RWPE1 (cell line): ENCODE measurements around the gene HCST.

ENCODE experiments used
- CTCF ChIA-PET: fragments of 350-600 bp; sonication (Branson Sonifier 250); formaldehyde crosslinking; extraction: SDS; loops from one replicate; lab custom pipeline; 2021; lab: Yijun Ruan, JAX
- POLR2A ChIA-PET: fragments of 400-600 bp; formaldehyde crosslinking; extraction: SDS; loops from one replicate; lab custom pipeline; 2020; ENCODE audit warnings: antibody characterized with exemption; ENCODE audit not compliant: low non-redundant PET; lab: Yijun Ruan, JAX
- DNase-seq: peaks from one replicate; pipeline ENCODE4 v3.0.0; 2012; ENCODE audit warnings: low spot score
- H3K27ac ChIP-seq: fragments of 450-650 bp; 2 replicates; pipeline ENCODE4 v1.5.1; 2017
- CTCF ChIP-seq: fragments of 450-650 bp; conservative IDR thresholded peaks from 2 replicates; pipeline ENCODE4 v1.5.1; 2017; ENCODE audit warnings: low read depth, mild to moderate bottlenecking

The HCST gene

GRCh38 chr19:35919306-35919705 lies 17.0 kb downstream of the HCST start:
- CTCF ChIA-PET: interaction anchor here (0.6 kb wide), 1 partner anchor 12 kb away, joined by 4 read pairs; no protein-coding TSS in a partner anchor
- no peak for TF ChIP-seq CTCF
- DNase-seq: no peak
- H3K27ac ChIP-seq: no peak overlapping the region
- POLR2A ChIA-PET: no interaction called here

GRCh38 chr19:35921012-35921411 lies 18.7 kb downstream of the HCST start:
- no peak overlapping the region for H3K27ac ChIP-seq
- TF ChIP-seq CTCF: no peak
- DNase-seq: no peak
- POLR2A ChIA-PET: no interaction called here
- CTCF ChIA-PET: no interaction called here

- POLR2A ChIA-PET: no interaction called here
- no peak overlapping the region for H3K27ac ChIP-seq
- DNase-seq: no peak
- CTCF ChIA-PET: interaction anchor here (0.6 kb wide), 1 partner anchor 72 kb away, joined by 4 read pairs; no protein-coding TSS in a partner anchor
- TF ChIP-seq CTCF: no peak
These were observed 23.2 kb downstream of the HCST start for GRCh38 chr19:35925501-35925900.

- DNase-seq: no peak
- POLR2A ChIA-PET: no interaction called here
- TF ChIP-seq CTCF: no peak
- H3K27ac ChIP-seq: no peak overlapping the region
- CTCF ChIA-PET: no interaction called here
These were observed 26.2 kb downstream of the HCST start for GRCh38 chr19:35928507-35928906.

GRCh38 chr19:35929876-35930275 lies 27.5 kb downstream of the HCST start:
- no peak for DNase-seq
- CTCF ChIA-PET: interaction anchor here (0.6 kb wide), 1 partner anchor 48 kb away, joined by 3 read pairs; no protein-coding TSS in a partner anchor
- TF ChIP-seq CTCF: no peak
- POLR2A ChIA-PET: no interaction called here
- no peak overlapping the region for H3K27ac ChIP-seq

DNA sequence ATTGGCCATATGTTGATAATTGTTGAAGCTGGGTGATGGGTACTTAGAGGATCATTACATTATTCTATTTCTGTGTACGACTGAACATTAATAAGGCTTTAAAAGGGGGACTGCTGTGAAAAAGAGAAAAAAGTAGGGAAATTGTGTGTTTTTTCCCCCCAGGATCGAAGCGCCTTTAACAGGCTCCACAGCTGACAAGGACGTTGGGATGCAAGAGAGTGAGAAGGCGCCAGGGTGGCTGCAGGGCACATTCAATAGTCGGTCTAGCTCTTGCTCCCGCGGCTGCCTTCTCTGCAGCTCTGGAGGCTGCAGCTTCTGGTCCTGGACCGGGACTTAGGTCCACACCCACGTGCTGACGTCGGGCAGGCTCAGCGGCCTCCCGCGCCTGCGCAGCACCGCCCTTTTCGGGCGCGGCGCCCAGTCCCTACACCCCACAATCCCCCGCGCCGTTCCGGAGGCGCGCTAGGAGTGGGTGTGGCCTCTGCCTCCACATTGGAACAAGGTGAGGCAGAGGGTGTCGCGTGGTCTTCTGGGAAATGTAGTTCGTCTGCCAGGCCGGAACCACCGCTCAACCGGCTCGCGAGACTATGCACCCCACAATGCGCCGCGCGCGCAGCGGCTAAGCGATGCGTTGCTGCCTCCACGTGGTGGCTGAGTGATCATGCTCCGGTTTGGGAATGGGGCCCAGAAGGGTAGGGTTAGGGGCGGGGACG lies 29.0 kb downstream of the HCST start:
- ChIA-PET CTCF (interaction anchor here (0.6 to 0.9 kb wide), 5 partner anchors 12 to 50 kb away, joined by 3 to 4 read pairs (median 3); no protein-coding TSS in a partner anchor), POLR2A (no interaction called here)
- peak; percentile 91 for TF ChIP-seq CTCF
- peak; percentile 98 for DNase-seq
- peak overlapping the region; percentile 63 for H3K27ac ChIP-seq
